MM.1S (cell line): ENCODE results near the gene GTF2IRD1.

Experiments
- EZH2 ChIP-seq: fragments of 300-600 bp; sonication (generic); optimal IDR thresholded peaks from 2 replicates; pipeline ENCODE3; 2017; ENCODE audit warnings: low read depth, mild to moderate bottlenecking, antibody characterized with exemption, low read length, mixed read lengths
- TF ChIP-seq, protein P1 (sequence below): fragments of 300-600 bp; sonication (generic); IDR thresholded peaks from 2 replicates; pipeline ENCODE4 v1.5.1; 2016; ENCODE audit warnings: antibody characterized with exemption, low read length, mixed read lengths

GRCh38 chr7:74521855-74522254 is 68.1 kb downstream of the GTF2IRD1 start:
- TF ChIP-seq, protein P1, sequence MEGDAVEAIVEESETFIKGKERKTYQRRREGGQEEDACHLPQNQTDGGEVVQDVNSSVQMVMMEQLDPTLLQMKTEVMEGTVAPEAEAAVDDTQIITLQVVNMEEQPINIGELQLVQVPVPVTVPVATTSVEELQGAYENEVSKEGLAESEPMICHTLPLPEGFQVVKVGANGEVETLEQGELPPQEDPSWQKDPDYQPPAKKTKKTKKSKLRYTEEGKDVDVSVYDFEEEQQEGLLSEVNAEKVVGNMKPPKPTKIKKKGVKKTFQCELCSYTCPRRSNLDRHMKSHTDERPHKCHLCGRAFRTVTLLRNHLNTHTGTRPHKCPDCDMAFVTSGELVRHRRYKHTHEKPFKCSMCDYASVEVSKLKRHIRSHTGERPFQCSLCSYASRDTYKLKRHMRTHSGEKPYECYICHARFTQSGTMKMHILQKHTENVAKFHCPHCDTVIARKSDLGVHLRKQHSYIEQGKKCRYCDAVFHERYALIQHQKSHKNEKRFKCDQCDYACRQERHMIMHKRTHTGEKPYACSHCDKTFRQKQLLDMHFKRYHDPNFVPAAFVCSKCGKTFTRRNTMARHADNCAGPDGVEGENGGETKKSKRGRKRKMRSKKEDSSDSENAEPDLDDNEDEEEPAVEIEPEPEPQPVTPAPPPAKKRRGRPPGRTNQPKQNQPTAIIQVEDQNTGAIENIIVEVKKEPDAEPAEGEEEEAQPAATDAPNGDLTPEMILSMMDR = no peak
- no peak for TF ChIP-seq EZH2
